Caco-2 (cell line): ENCODE data around the gene ZNF521. TPM values are rescaled to one million over a fixed set of nuclear protein-coding genes. Genes with fewer than 3 reads are reported as not detected.

ENCODE experiments used
- BruUV-seq: library from RNA; stranded (reverse); fragments of 400-500 nt; replicated peaks from 2 replicates; lab custom pipeline; 2021; lab: Mats Ljungman, UMichigan
- CTCF ChIA-PET: fragments of 300-600 bp; sonication (Branson Sonifier 250); formaldehyde crosslinking; loops from one replicate; lab custom pipeline; 2022; ENCODE audit warnings: antibody characterized with exemption; lab: Charles Lee
- POLR2A ChIA-PET: fragments of 300-600 bp; sonication (Branson Sonifier 250); formaldehyde crosslinking; loops from one replicate; lab custom pipeline; 2022; ENCODE audit warnings: antibody characterized with exemption; lab: Charles Lee
- DNase-seq, 2 experiments: peaks; one replicate each; pipeline versions ENCODE4 v3.0.0 to v3.0.0-alpha.2; 2020 to 2022
- H3K27me3 ChIP-seq: replicated peaks from 2 replicates; pipeline ENCODE4 v1.6.0; 2011; ENCODE audit warnings: low read length; ENCODE audit not compliant: control insufficient read depth, insufficient read depth
- H3K36me3 ChIP-seq: 2 replicates; pipeline ENCODE4 v1.5.1; 2011; ENCODE audit warnings: low read length; ENCODE audit not compliant: control insufficient read depth, insufficient read depth
- H3K4me1 ChIP-seq: fragments of 250-450 bp; sonication (Bioruptor Pico); 2 replicates; pipeline ENCODE4 v1.5.1; 2020; ENCODE audit warnings: mild to moderate bottlenecking
- H3K4me3 ChIP-seq: 2 replicates; pipeline ENCODE4 v1.5.1; 2011; ENCODE audit warnings: low read depth, mild to moderate bottlenecking, control low read depth, low read length
- H3K9me3 ChIP-seq: fragments of 250-450 bp; sonication (Bioruptor Pico); 2 replicates; pipeline ENCODE4 v1.5.1; 2020; ENCODE audit warnings: mild to moderate bottlenecking, moderate library complexity
- H3K27ac Mint-ChIP-seq: one replicate; pipeline ENCODE4 v1.8.0; 2022; ENCODE audit warnings: mixed read lengths; ENCODE audit not compliant: unreplicated experiment
- H3K27me3 Mint-ChIP-seq: one replicate; pipeline ENCODE4 v1.8.0; 2022; ENCODE audit warnings: mixed read lengths; ENCODE audit not compliant: insufficient read depth, unreplicated experiment
- H3K36me3 Mint-ChIP-seq: one replicate; pipeline ENCODE4 v1.8.0; 2022; ENCODE audit warnings: mild to moderate bottlenecking, mixed read lengths; ENCODE audit not compliant: insufficient read depth, unreplicated experiment
- H3K4me1 Mint-ChIP-seq: one replicate; pipeline ENCODE4 v1.8.0; 2022; ENCODE audit warnings: low read depth, mixed read lengths; ENCODE audit not compliant: unreplicated experiment
- H3K4me3 Mint-ChIP-seq: one replicate; pipeline ENCODE4 v1.8.0; 2022; ENCODE audit warnings: mild to moderate bottlenecking, moderate library complexity, mixed read lengths; ENCODE audit not compliant: unreplicated experiment
- H3K9me3 Mint-ChIP-seq: one replicate; pipeline ENCODE4 v1.8.0; 2022; ENCODE audit warnings: mixed read lengths; ENCODE audit not compliant: unreplicated experiment
- intact Hi-C: fragments of 100-400 bp; cut with micrococcal nuclease; formaldehyde crosslinking; loops from one replicate; pipeline ENCODE4 v1.10.0; 2022; ENCODE audit not compliant: unreplicated experiment
- total RNA-seq: library from RNA; stranded (reverse); gene quantifications from 2 replicates; pipeline ENCODE4 v1.2.3, GENCODE V29; 2022
- TF ChIP-seq, protein P1 (sequence below), 2 experiments: fragments of 200-600 bp in 1 of 2; IDR thresholded peaks; 1 replicate in 1 of 2; 2 replicates in 1 of 2; pipeline versions ENCODE4 v1.5.1 to v1.8.0; 2011 to 2022; ENCODE audit warnings: antibody characterized with exemption in 1 of 2, control low read depth in 1 of 2, inconsistent platforms in 1 of 2, low read depth in 1 of 2, low read length in 1 of 2, mild to moderate bottlenecking in 1 of 2, moderate library complexity in 1 of 2; ENCODE audit not compliant: insufficient read depth in 1 of 2, severe bottlenecking in 1 of 2, unreplicated experiment in 1 of 2

ZNF521 gene
- total RNA-seq, 1 experiment from 2014 or later: not detected

DNA sequence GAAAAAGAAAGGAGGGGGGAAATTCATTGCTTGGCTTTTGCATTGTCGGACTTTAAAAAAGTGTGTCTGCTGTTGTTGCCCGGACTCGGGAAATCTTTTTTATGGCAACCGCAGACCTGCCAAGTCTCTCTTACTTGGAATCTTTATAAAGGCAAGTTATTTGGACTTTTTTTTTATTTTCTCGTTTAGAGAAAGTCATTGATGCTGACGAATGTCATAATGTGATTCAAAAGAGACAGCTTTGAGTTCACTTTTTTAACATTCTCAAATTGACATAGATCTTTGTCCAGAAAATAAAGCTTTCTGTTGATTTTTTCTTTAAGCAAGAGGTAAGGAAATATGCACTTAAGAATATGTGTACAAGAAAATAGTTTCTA, 651 bp upstream of the ZNF521 start:
- Mint-ChIP-seq H3K9me3 (no peaks in the 10 kb centered on the region), H3K4me3 (peak overlapping the region; percentile 66), H3K27me3 (peaks cover 4% of the 10 kb centered on the region), H3K4me1 (no peaks in the 10 kb centered on the region), H3K36me3 (no peaks in the 10 kb centered on the region), H3K27ac (no peak overlapping the region)
- Histone ChIP-seq H3K27me3 (no peaks in the 10 kb centered on the region), H3K4me3 (no peak overlapping the region), H3K4me1 (no peaks in the 10 kb centered on the region), H3K36me3 (no peaks in the 10 kb centered on the region), H3K9me3 (no peaks in the 10 kb centered on the region)
- no TSS peak for BruUV-seq
- TF ChIP-seq, protein P1, sequence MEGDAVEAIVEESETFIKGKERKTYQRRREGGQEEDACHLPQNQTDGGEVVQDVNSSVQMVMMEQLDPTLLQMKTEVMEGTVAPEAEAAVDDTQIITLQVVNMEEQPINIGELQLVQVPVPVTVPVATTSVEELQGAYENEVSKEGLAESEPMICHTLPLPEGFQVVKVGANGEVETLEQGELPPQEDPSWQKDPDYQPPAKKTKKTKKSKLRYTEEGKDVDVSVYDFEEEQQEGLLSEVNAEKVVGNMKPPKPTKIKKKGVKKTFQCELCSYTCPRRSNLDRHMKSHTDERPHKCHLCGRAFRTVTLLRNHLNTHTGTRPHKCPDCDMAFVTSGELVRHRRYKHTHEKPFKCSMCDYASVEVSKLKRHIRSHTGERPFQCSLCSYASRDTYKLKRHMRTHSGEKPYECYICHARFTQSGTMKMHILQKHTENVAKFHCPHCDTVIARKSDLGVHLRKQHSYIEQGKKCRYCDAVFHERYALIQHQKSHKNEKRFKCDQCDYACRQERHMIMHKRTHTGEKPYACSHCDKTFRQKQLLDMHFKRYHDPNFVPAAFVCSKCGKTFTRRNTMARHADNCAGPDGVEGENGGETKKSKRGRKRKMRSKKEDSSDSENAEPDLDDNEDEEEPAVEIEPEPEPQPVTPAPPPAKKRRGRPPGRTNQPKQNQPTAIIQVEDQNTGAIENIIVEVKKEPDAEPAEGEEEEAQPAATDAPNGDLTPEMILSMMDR (IDR thresholded peaks at IDR 0.05; ENCODE audit: insufficient read depth in 1 of 2, low read depth in 1 of 2, low read length in 1 of 2, severe bottlenecking in 1 of 2, unreplicated experiment in 1 of 2): no peak
- no peak for DNase-seq
- POLR2A ChIA-PET: no interaction called here
- intact Hi-C loops: loop anchor here (10.0 kb wide), 1 partner anchor 152 kb away; no protein-coding TSS in a partner anchor
- CTCF ChIA-PET: no interaction called here

DNA sequence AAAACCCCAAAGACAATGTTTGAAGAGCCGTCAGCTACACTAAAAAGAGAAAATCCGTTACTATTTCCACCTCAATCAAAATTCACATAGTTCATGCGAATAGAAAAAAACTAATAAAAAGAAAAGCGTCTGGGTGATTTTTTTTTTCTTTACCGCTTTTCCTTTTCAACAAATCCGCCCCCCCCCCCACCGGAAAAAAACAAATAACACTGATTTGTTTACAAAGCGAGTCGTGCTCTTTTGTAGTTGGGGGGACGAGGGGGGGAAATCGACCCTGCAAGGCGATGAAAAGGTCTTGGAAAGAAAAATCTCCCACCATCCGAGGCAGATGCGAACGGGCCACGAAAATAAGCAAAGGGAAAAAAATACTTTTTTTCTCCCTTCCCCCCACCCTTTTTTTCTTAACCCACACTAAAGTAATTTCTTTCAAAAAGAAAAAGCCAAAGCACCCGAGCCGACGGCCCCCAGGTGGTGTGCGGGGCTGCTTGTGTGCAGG, 638 bp downstream of the ZNF521 start:
- Mint-ChIP-seq H3K36me3 (no peaks in the 10 kb centered on the region), H3K4me3 (peak overlapping the region; percentile 66), H3K27ac (no peak overlapping the region), H3K4me1 (no peaks in the 10 kb centered on the region), H3K9me3 (no peaks in the 10 kb centered on the region), H3K27me3 (peaks cover 4% of the 10 kb centered on the region)
- Histone ChIP-seq H3K36me3 (no peaks in the 10 kb centered on the region), H3K4me1 (no peaks in the 10 kb centered on the region), H3K27me3 (no peaks in the 10 kb centered on the region), H3K9me3 (no peaks in the 10 kb centered on the region), H3K4me3 (peak overlapping the region; percentile 25)
- CTCF ChIA-PET: no interaction called here
- POLR2A ChIA-PET: no interaction called here
- intact Hi-C loops: loop anchor here (10.0 kb wide), 1 partner anchor 153 kb away; no protein-coding TSS in a partner anchor
- no peak for DNase-seq
- no TSS peak for BruUV-seq
- TF ChIP-seq, protein P1 (IDR thresholded peaks at IDR 0.05; ENCODE audit: insufficient read depth in 1 of 2, low read depth in 1 of 2, low read length in 1 of 2, severe bottlenecking in 1 of 2, unreplicated experiment in 1 of 2): no peak

DNA sequence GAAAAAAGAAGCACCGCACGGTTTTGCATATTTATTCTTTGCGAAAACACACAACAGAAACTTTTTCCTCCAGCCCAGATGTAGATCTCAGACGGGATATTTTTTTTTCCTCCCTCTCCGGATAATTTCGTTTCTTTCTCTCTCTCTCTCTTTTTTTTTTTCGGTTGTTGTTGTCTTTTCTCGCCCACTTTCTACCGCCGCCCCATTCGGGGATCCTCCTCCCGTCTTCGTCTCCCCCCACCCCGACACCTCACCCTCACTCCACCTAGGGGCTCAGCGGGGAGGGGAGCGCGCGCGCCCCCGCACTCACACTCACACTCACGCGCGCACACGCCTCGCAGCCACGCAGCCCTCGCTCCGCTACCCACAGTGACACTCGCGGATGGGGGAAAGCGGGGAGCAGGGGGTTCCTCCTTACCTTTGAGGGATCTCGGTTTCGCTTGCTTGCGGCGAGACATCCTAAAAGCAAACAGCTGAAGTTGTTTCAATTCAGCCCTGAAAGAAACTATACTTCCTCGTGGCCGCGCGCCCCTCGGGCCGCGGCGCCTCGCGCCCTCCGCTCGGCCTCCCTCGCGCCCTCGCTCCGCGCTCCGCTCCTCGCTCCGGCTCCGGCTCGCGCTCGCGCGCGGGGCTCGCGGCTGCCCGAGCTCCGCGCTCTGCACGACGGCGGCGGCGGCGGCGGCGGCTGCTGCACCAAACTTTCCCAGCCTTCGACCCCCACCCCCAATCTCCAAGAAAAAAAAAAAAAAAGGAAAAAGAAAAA, 1.3 kb downstream of the ZNF521 start:
- no peaks in the 10 kb centered on the region for H3K9me3 Mint-ChIP-seq
- Histone ChIP-seq H3K27me3 (no peaks in the 10 kb centered on the region), H3K4me3 (no peak overlapping the region; the same call in 1 of the 2 replicates), H3K4me1 (no peaks in the 10 kb centered on the region), H3K9me3 (no peaks in the 10 kb centered on the region), H3K36me3 (no peaks in the 10 kb centered on the region)
- TF ChIP-seq, protein P1 (IDR thresholded peaks at IDR 0.05; ENCODE audit: insufficient read depth in 1 of 2, low read depth in 1 of 2, low read length in 1 of 2, severe bottlenecking in 1 of 2, unreplicated experiment in 1 of 2): no peak
- no peaks in the 10 kb centered on the region for H3K4me1 Mint-ChIP-seq
- peak overlapping the region; percentile 66 for H3K4me3 Mint-ChIP-seq
- H3K27ac Mint-ChIP-seq: no peak overlapping the region
- no peaks in the 10 kb centered on the region for H3K36me3 Mint-ChIP-seq
- CTCF ChIA-PET: no interaction called here
- POLR2A ChIA-PET: no interaction called here
- H3K27me3 Mint-ChIP-seq: peaks cover 4% of the 10 kb centered on the region
- no peak for DNase-seq
- intact Hi-C loops: loop anchor here (10.0 kb wide), 1 partner anchor 154 kb away; no protein-coding TSS in a partner anchor
- no TSS peak for BruUV-seq
